CD14-positive monocyte (primary cell): Measurements from ENCODE around the gene GPRIN1. TPM values are rescaled to one million over a fixed set of nuclear protein-coding genes. Genes with fewer than 3 reads are reported as not detected.

ENCODE experiments used
- DNase-seq, 3 donors: peaks; one replicate each; pipeline ENCODE4 v3.0.0-alpha.2; 2011 to 2022
- H2AFZ ChIP-seq: 2 replicates; pipeline ENCODE4 v1.6.0; 2012; ENCODE audit warnings: mild to moderate bottlenecking, low read depth, low read length, inconsistent platforms; ENCODE audit not compliant: insufficient read depth, poor library complexity, severe bottlenecking
- H3K27ac ChIP-seq, 2 donors: 1 replicate in 1 of 2; 2 replicates in 1 of 2; pipeline ENCODE4 v1.5.1; 2012 to 2013; ENCODE audit warnings: low read length in 2 of 2, control low read depth in 1 of 2, inconsistent platforms in 1 of 2, low read depth in 1 of 2, mild to moderate bottlenecking in 1 of 2
- H3K27me3 ChIP-seq, 2 donors: one replicate each; pipeline versions ENCODE4 v1.6.0 to v1.6.1; 2011 to 2013; ENCODE audit warnings: low read length in 2 of 2; ENCODE audit not compliant: control insufficient read depth in 2 of 2, insufficient read depth in 2 of 2
- H3K36me3 ChIP-seq, 2 donors: replicated peaks in 1 of 2; 1 replicate in 1 of 2; 2 replicates in 1 of 2; pipeline versions ENCODE4 v1.5.1 to v1.6.1; 2012 to 2013; ENCODE audit warnings: low read length in 2 of 2, control low read depth in 1 of 2, inconsistent platforms in 1 of 2, mild to moderate bottlenecking in 1 of 2; ENCODE audit not compliant: insufficient read depth in 2 of 2, control insufficient read depth in 1 of 2
- H3K4me1 ChIP-seq, 2 donors: 1 replicate in 1 of 2; 2 replicates in 1 of 2; pipeline versions ENCODE4 v1.5.1 to v1.6.1; 2012 to 2013; ENCODE audit warnings: low read length in 2 of 2, control low read depth in 1 of 2, inconsistent platforms in 1 of 2, mild to moderate bottlenecking in 1 of 2, moderate library complexity in 1 of 2; ENCODE audit not compliant: insufficient read depth in 2 of 2, control insufficient read depth in 1 of 2
- H3K4me2 ChIP-seq: replicated peaks from 2 replicates; pipeline ENCODE3; 2012; ENCODE audit warnings: low read length, moderate library complexity, mild to moderate bottlenecking; ENCODE audit not compliant: poor library complexity, severe bottlenecking; ENCODE audit errors: extremely low read depth
- H3K4me3 ChIP-seq, 3 experiments: fragments of 200-600 bp in 1 of 3; sonication (generic) in 1 of 3; replicated peaks in 1 of 3; 1 replicate in 2 of 3; 2 replicates in 1 of 3; pipeline ENCODE4 v1.5.1; 2011 to 2013; ENCODE audit warnings: low read length in 3 of 3, mild to moderate bottlenecking in 3 of 3, control low read depth in 2 of 3, low read depth in 2 of 3, inconsistent platforms in 1 of 3, moderate library complexity in 1 of 3
- H3K79me2 ChIP-seq: 2 replicates; pipeline ENCODE4 v1.6.0; 2012; ENCODE audit warnings: mild to moderate bottlenecking, control low read depth, inconsistent platforms, low read length, moderate library complexity; ENCODE audit not compliant: insufficient read depth
- H3K9ac ChIP-seq: 2 replicates; pipeline ENCODE4 v1.6.0; 2017; ENCODE audit warnings: low read length, mild to moderate bottlenecking; ENCODE audit not compliant: insufficient read depth, poor library complexity, severe bottlenecking
- H3K9me3 ChIP-seq, 2 donors: replicated peaks in 1 of 2; 1 replicate in 1 of 2; 2 replicates in 1 of 2; pipeline versions ENCODE4 v1.5.1 to v1.6.1; 2012 to 2013; ENCODE audit warnings: low read length in 2 of 2, control low read depth in 1 of 2; ENCODE audit not compliant: control insufficient read depth in 1 of 2, insufficient read depth in 1 of 2
- H4K20me1 ChIP-seq: 2 replicates; pipeline ENCODE4 v1.6.0; 2012; ENCODE audit warnings: mild to moderate bottlenecking, low read length, control low read depth, moderate library complexity; ENCODE audit not compliant: insufficient read depth
- H3K27ac Mint-ChIP-seq, 7 donors: one replicate each; pipeline ENCODE4 v1.8.0; 2020; ENCODE audit warnings: mild to moderate bottlenecking in 7 of 7, mixed read lengths in 7 of 7, moderate library complexity in 6 of 7, inconsistent platforms in 2 of 7
- H3K27me3 Mint-ChIP-seq, 3 donors: one replicate each; pipeline ENCODE4 v1.8.0; 2021 to 2022; ENCODE audit warnings: low read depth in 3 of 3, mild to moderate bottlenecking in 3 of 3, mixed read lengths in 3 of 3, moderate library complexity in 3 of 3, inconsistent platforms in 1 of 3
- H3K36me3 Mint-ChIP-seq, 2 donors: one replicate each; pipeline ENCODE4 v1.8.0; 2020; ENCODE audit warnings: mixed read lengths in 2 of 2, inconsistent platforms in 1 of 2, mild to moderate bottlenecking in 1 of 2
- H3K4me1 Mint-ChIP-seq: one replicate; pipeline ENCODE4 v1.8.0; 2020; ENCODE audit warnings: mild to moderate bottlenecking, mixed read lengths
- H3K4me3 Mint-ChIP-seq, 2 donors: one replicate each; pipeline ENCODE4 v1.8.0; 2020; ENCODE audit warnings: mild to moderate bottlenecking in 2 of 2, mixed read lengths in 2 of 2, moderate library complexity in 1 of 2
- H3K9me3 Mint-ChIP-seq, 7 donors: one replicate each; pipeline ENCODE4 v1.8.0; 2020 to 2022; ENCODE audit warnings: mixed read lengths in 7 of 7, mild to moderate bottlenecking in 6 of 7, moderate library complexity in 6 of 7, inconsistent platforms in 2 of 7
- CTCF ChIP-seq: fragments of 200-600 bp; IDR thresholded peaks from one replicate; pipeline ENCODE4 v1.8.0; 2022; ENCODE audit warnings: antibody characterized with exemption, mild to moderate bottlenecking
- WGBS: methylation state at CpG from one replicate; pipeline ENCODE4 v1.1.5; 2013; ENCODE audit warnings: missing lambda C conversion rate; ENCODE audit not compliant: insufficient coverage; 5-methylcytosine and 5-hydroxymethylcytosine counted together
- intact Hi-C, 2 donors: fragments of 100-400 bp; cut with micrococcal nuclease; formaldehyde crosslinking; loops; one replicate each; pipeline versions ENCODE4 v1.15.0 to v1.15.1; 2023
- polyA plus RNA-seq, 3 donors: library from polyadenylated mRNA; depleted of rRNA in 1 of 3; unstranded in 2 of 3; stranded (reverse) in 1 of 3; fragments of 300-500 nt in 2 of 3; fragments of >200 nt in 1 of 3; fragmentation: Illumina TruSeq in 2 of 3; gene quantifications; 1 replicate in 2 of 3; 2 replicates in 1 of 3; pipeline ENCODE4 v1.2.3, GENCODE V29; 2012 to 2021

Gene GPRIN1
- polyA plus RNA-seq, 3 donors: 0.05 to 0.30 (median 0.13) TPM

- H3K27me3 ChIP-seq: no peaks in the 10 kb centered on the region
- no peaks in the 10 kb centered on the region for H3K79me2 ChIP-seq
- peaks cover 9 to 15% of the 10 kb centered on the region in 2 donors for H3K4me1 ChIP-seq
- Mint-ChIP-seq H3K4me3 (no peak overlapping the region), H3K36me3 (no peaks in the 10 kb centered on the region), H3K4me1 (peaks cover 14% of the 10 kb centered on the region), H3K9me3 (peaks cover 0 to 5% (median 0%) of the 10 kb centered on the region in 7 donors), H3K27ac (no peak overlapping the region), H3K27me3 (peaks cover 2 to 6% (median 4%) of the 10 kb centered on the region in 3 donors)
- H3K27ac ChIP-seq: no peak overlapping the region
- WGBS: 89% methylated on average over 10 of the region's 15 CpGs
- no peaks in the 10 kb centered on the region for H4K20me1 ChIP-seq
- H3K9ac ChIP-seq: no peak overlapping the region
- no peak for TF ChIP-seq CTCF
- no peak overlapping the region for H3K4me3 ChIP-seq
- DNase-seq: no peak
- intact Hi-C loops: no loop called here
- no peaks in the 10 kb centered on the region for H3K9me3 ChIP-seq
- H3K36me3 ChIP-seq: no peaks in the 10 kb centered on the region
- H2AFZ ChIP-seq: no peak overlapping the region
- H3K4me2 ChIP-seq: no peak overlapping the region
Measured at GRCh38 chr5:176642675-176643490, 32.9 kb upstream of the GPRIN1 start.

GRCh38 chr5:176640616-176641015 lies 30.7 kb upstream of the GPRIN1 start:
- H3K27ac Mint-ChIP-seq: no peak overlapping the region
- Histone ChIP-seq H3K27ac (no peak overlapping the region), H3K4me2 (no peak overlapping the region), H3K27me3 (no peaks in the 10 kb centered on the region), H3K79me2 (no peaks in the 10 kb centered on the region), H3K4me3 (no peak overlapping the region), H3K9ac (no peak overlapping the region), H3K9me3 (no peaks in the 10 kb centered on the region), H3K36me3 (no peaks in the 10 kb centered on the region), H2AFZ (no peak overlapping the region), H4K20me1 (no peaks in the 10 kb centered on the region), H3K4me1 (no peaks in the 10 kb centered on the region)
- H3K27me3 Mint-ChIP-seq: peaks cover 4 to 13% (median 10%) of the 10 kb centered on the region in 3 donors
- DNase-seq: no peak
- H3K4me3 Mint-ChIP-seq: peak overlapping the region in 1 of 2 donors; percentile 1
- no peak for TF ChIP-seq CTCF
- 95% methylated on average over 3 of the region's 4 CpGs for WGBS
- no peaks in the 10 kb centered on the region for H3K36me3 Mint-ChIP-seq
- no peaks in the 10 kb centered on the region for H3K4me1 Mint-ChIP-seq
- intact Hi-C loops: no loop called here
- peaks cover 0 to 3% (median 0%) of the 10 kb centered on the region in 7 donors for H3K9me3 Mint-ChIP-seq
